HCT116 (cell line): ENCODE results near the gene ASCC1.

ENCODE experiments used
- CEBPB ChIP-seq: IDR thresholded peaks from 2 replicates; pipeline ENCODE4 v1.6.1; 2012; ENCODE audit warnings: low read depth
- CTCF ChIP-seq, 3 experiments: fragments of 200-600 bp in 1 of 3; sonication (generic) in 1 of 3; IDR thresholded peaks in 2 of 3; conservative IDR thresholded peaks in 1 of 3; 2 replicates each; pipeline ENCODE4 v1.5.1; 2012 to 2017; ENCODE audit warnings: low read depth in 2 of 3, low read length in 2 of 3, antibody characterized with exemption in 1 of 3, borderline replicate concordance in 1 of 3, control low read depth in 1 of 3, mild to moderate bottlenecking in 1 of 3, mixed read lengths in 1 of 3, mixed run types in 1 of 3, moderate library complexity in 1 of 3; ENCODE audit not compliant: insufficient read depth in 1 of 3
- EGR1 ChIP-seq: IDR thresholded peaks from 2 replicates; pipeline ENCODE4 v1.6.1; 2012; ENCODE audit warnings: low read depth
- ELF1 ChIP-seq: IDR thresholded peaks from 2 replicates; pipeline ENCODE4 v1.6.1; 2012; ENCODE audit warnings: low read depth, borderline replicate concordance
- EZH2 ChIP-seq: fragments of 200-600 bp; sonication (generic); IDR thresholded peaks from 2 replicates; pipeline ENCODE4 v1.6.1; 2017; ENCODE audit warnings: antibody characterized with exemption, mixed run types
- EZH2phosphoT487 ChIP-seq: fragments of 200-600 bp; IDR thresholded peaks from 2 replicates; pipeline ENCODE4 v1.6.1; 2018; ENCODE audit warnings: antibody characterized with exemption, borderline replicate concordance
- MAX ChIP-seq: IDR thresholded peaks from 2 replicates; pipeline ENCODE4 v1.6.1; 2012
- POLR2A ChIP-seq: IDR thresholded peaks from 2 replicates; pipeline ENCODE4 v1.7.0; 2011; ENCODE audit warnings: borderline replicate concordance; ENCODE audit not compliant: insufficient read depth, insufficient read length; ENCODE audit errors: extremely low read depth
- POLR2AphosphoS5 ChIP-seq: IDR thresholded peaks from 2 replicates; pipeline ENCODE4 v1.6.1; 2011; ENCODE audit warnings: mild to moderate bottlenecking, low read depth, low read length, moderate library complexity
- RAD21 ChIP-seq: IDR thresholded peaks from 2 replicates; pipeline ENCODE4 v1.6.1; 2012; ENCODE audit warnings: low read depth, mild to moderate bottlenecking
- REST ChIP-seq: IDR thresholded peaks from 2 replicates; pipeline ENCODE4 v1.6.1; 2012; ENCODE audit warnings: low read depth
- SP1 ChIP-seq: IDR thresholded peaks from 2 replicates; pipeline ENCODE4 v1.6.1; 2012; ENCODE audit warnings: low read depth
- TCF7L2 ChIP-seq: IDR thresholded peaks from 2 replicates; pipeline ENCODE4 v1.7.0; 2011; ENCODE audit warnings: borderline replicate concordance, inconsistent platforms; ENCODE audit not compliant: insufficient read depth, insufficient read length; ENCODE audit errors: extremely low read depth
- YY1 ChIP-seq: IDR thresholded peaks from 2 replicates; pipeline ENCODE4 v1.6.1; 2011; ENCODE audit warnings: low read length, low read depth, moderate library complexity, mild to moderate bottlenecking; ENCODE audit not compliant: insufficient replicate concordance; ENCODE audit errors: extremely low read depth

- TF ChIP-seq CTCF (IDR thresholded peaks at IDR 0.05 in 2 of 3, conservative IDR thresholded peaks at IDR 0.05 in 1 of 3; ENCODE audit: borderline replicate concordance in 1 of 3, insufficient read depth in 1 of 3, low read depth in 2 of 3, low read length in 2 of 3) (peak in 2 of 3 experiments; percentile 20 to 44; a peak in 2 of 6 replicates), POLR2AphosphoS5 (no peak), POLR2A (no peak), REST (no peak), EZH2phosphoT487 (no peak), MAX (no peak), SP1 (no peak), TCF7L2 (no peak), ELF1 (no peak), YY1 (no peak), CEBPB (no peak), RAD21 (no peak), EGR1 (no peak), EZH2 (no peak)
Measured at GRCh38 chr10:72164617-72165016, 51.5 kb downstream of the ASCC1 start.
